ENCODE measurements around the gene MYLK.
"Not testable (repeated sequence)": the region's sequence is repeated elsewhere in the genome, so short reads cannot be mapped to it uniquely, and the experiment has no call there.

MYLK gene

DNA sequence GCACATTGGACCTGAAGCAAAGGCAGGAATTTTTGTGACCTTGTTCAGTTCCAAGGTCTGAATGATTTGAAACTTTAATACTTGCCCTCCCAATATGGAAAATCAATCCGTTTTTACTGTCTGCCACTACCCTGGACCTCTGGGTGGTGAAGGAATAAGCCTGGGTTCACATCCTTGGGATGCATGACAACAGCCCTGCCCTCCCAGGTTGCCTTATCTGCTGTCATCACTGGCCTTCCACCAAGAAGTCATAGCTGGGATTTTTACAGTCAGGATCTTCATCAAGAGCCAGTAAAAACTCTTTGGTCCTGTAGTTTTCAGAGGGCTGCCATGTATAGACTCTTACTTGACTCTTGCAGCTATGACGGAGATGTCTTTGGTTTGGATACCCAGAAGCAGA, 128.6 kb downstream of the MYLK start:
- DNase-seq (ENCODE audit: insufficient read length, low spot score) (no peak), FAIRE-seq (peak; percentile 57)

DNA sequence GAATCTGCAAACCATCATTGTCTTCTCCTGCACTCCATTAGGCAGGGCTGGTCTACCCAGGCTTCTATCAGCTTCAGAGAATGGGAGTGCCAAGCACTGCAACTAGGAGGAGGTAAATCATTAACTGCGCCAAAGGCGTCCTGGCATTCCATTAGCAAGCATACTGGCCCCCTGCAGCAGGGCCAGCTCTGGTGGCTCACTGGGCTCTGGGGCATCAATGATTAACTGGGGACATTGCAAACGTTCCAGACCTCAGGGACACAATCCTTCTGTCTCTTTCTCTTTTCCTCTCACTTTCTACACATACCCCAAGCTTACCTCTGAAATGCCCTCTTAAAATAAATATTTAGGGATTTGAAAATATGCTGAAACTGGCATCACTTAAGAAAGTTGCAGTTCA, 129.0 kb downstream of the MYLK start:
- FAIRE-seq (peak; percentile 45), DNase-seq (ENCODE audit: insufficient read length, low spot score) (no peak)

DNA sequence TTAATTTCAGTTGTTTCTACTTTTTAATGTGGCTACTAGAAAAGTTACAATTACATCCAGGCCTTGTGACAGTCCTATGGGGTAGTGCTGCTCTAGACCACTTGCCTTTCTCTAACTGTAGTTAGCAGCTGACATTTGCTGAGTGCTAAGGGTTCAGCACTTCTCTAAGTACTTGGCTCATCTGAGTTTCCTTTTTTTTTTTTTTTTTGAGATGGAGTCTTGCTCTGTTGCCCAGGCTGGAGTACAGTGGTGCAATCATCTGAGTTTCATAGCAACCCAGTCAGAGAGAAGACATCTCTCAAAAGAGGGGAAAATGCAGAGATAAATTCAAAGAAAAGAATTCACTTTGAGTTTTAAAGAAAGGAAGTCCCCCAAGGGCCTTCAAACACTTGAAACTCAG, 130.8 kb downstream of the MYLK start:
- no peak for FAIRE-seq
- no peak for DNase-seq (ENCODE audit: insufficient read length, low spot score)

DNA sequence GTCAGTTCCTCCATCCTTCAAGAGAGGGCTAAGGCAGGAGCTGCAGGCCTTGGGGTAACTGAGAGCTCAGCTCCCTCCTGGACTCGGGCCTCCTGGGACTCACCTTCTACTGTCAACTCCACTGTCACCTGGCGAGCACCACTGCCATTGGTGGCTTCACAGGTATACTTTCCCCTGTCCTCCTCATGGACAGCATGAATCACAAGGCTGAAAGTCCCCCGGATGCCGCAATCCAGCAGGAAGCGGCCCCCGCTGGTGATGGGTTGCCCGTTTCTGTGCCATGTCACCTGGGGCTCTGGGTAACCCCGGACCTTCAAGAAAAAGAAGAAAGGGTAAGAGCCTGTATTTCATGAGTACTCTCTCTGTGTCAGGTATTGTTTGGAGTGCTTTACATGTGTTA, 131.9 kb downstream of the MYLK start:
- no peak for FAIRE-seq
- DNase-seq (ENCODE audit: insufficient read length, low spot score): no peak

DNA sequence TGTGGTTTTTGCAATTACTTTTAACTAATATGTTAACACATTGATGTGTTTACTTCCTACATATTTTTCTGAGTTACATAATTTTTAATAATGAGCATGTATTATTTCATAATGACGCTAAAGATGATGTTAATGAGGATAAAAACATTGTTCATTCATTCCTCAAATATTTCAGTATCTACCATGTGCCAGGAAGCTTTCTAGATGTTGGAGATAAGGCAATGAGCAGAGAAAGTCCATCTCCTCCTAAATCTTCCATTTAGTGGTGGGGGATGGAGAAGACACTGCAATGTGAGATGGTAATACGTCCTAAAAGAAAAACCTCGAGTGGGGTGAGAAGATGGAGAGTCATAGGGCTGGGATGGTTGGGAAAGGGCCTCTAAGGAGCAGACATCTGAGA, 132.7 kb downstream of the MYLK start:
- DNase-seq (ENCODE audit: insufficient read length, low spot score) (no peak), FAIRE-seq (no peak)

DNA sequence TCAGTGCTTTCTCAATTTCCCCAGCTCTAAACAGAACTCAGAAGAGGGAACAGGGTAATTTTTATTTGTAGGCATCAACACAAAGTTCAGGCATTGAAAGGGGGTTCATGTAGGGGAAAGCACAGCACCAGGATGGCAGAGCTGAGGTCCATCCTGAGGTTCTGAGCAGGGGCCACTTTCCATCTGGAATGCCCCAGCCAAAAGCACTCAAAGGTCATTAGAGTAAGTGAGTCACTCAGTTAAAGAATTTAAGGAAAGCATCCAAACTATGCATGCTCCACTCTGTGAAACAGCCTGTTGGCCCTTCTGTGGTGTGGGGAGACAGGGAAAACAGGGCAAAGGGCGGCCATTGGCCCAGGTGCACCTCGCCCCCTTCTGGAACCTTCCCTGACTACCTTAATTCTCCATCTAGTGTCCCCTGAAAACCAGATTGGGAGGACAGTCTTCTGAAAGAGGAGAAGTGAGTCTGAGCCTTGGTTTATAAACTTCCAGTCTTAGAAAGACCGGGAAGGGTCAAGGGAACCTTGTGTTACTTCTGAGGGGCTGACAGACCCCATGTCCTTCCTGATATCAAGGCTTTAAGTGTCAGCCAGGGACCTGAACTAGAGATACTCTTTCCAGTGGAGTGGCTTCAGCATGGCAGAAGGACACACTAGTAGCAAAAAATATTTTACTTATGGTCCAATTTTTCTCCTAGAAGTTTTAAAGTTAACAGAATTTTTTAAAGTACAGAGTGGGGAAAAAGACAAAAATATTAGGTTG, 133.3 kb downstream of the MYLK start:
- no peak for DNase-seq (ENCODE audit: insufficient read length, low spot score)
- FAIRE-seq: no peak

DNA sequence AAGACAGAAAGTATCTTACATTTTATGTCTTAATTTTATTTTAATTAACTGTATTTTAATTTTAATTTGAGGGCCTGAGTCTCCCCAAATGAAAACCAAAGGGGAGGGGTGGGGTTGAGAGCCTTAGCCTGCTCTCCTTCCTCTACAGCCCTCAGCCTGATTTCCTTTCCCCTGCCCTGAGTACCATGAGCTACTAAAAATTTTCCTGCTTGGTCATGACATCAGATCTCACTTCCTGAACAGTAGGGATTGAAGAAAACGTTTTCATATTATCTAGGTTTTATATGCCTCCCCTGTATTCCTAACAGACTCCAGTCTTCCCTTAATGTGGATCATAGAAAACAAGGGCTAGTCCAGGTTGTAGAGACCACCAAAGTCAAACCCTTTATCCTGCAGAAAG, 133.9 kb downstream of the MYLK start:
- FAIRE-seq (no peak), DNase-seq (ENCODE audit: insufficient read length, low spot score) (no peak)

DNA sequence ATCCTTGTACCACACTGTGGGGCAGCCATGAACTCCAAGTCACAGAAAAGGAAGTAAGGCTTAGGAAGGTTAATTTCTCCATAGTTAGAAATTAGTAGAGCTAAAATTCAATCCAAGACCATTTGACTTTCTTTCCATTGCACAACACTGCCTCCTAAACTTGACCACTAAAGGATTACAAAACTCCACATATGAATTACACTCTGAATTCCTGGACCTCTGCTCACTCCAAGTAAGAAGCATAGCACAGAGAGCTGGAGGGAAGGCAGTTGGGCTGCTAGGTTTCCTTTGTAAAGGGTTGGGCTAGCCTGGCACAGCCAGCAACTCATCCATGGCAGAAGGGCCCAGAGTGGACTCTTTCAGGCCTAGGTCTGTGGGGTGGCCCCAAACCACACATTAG, 134.4 kb downstream of the MYLK start:
- DNase-seq (ENCODE audit: insufficient read length, low spot score): no peak
- FAIRE-seq: no peak

DNA sequence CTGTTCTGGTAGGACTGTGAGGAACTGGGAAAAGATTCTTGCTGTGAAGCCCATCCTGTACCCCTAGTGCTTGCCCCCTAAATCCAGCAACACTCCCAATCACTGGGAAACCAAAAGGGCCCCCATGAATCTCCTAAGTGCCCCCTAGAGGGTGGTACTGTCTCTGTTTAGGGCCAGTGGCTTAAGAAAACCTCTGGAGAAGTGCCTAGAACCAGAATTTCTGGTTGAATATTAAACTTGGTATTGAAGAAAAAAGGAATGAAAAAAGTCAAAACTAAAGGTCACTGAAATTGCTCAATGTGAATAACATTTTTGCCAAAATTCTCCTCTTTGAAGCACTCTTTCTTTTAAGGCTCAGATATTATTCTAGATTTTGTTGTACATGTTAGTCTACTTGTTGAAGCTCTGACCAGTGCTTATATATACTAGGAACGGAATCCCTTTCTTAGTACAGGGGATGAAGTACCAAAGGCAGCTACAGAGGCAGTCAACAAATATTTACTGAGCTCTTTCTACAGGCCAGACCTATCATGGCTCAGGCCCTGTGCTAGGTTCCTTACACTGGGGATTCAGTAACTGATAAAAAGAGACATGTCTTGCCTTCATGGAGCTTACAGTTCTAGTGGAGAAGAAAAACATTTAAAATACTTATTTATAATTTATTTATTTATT, 138.8 kb downstream of the MYLK start:
- FAIRE-seq (peak; percentile 60), DNase-seq (ENCODE audit: insufficient read length, low spot score) (no peak)

DNA sequence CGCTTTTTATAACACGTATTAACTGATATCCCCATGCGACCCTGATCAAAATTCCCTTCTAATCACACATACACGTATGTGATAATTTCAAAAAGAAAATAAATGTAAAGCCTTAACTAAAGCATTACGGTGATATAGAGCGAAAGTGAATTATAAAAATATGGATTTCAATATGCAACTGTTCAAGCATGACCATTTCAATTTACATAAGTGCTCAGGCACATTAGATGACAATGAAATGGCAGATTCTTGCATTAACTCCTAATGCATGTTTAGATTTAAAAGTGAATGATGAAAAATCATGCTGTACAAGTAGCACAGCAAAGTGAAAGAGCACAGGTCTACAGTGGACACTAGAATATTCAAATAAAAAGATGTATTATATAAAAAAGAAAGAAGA, 140.1 kb downstream of the MYLK start:
- no peak for FAIRE-seq
- no peak for DNase-seq (ENCODE audit: insufficient read length, low spot score)

DNA sequence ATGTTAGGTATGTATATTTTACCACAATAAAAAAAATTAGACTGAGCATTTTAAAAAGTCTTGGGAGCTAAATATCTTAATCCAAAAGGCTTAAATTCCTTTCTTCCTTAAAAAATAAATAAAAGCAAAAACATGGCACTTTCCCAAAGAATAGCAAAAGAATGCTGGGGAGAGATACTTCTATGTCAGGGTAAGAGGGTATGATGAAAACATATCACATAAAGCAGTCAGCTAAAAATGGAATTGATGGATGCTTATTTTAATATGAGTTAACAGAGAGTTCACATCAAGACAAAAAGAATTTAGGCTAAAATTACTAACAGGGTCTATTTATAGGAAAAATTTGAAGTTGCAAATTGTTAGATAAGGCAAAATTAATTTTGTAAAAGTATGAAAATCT, 141.0 kb downstream of the MYLK start:
- DNase-seq (ENCODE audit: insufficient read length, low spot score): no peak
- FAIRE-seq: no peak

DNA sequence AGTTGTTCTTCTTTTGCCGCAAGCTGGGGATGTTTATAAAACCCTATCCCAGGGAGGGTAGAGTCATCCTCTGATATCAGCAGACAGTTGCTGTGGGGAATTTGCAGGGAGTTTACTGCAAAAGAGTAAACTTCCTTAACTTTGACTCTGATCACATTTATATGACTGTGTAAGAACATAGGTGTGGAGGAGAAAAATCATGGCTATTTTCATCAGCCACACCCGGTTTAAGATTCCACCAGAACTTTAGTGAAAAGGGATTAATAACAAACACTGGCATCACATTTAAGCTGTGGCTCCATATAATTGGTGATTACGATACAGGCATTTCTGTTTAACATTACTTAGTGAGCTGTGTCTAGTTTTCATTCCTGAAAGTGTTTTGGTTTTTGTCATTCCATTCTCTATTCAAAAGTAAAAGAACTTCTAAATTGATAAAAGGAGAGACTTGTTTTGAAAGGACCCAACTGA, 143.1 kb downstream of the MYLK start:
- DNase-seq (ENCODE audit: insufficient read length, low spot score) (no peak), FAIRE-seq (no peak)

DNA sequence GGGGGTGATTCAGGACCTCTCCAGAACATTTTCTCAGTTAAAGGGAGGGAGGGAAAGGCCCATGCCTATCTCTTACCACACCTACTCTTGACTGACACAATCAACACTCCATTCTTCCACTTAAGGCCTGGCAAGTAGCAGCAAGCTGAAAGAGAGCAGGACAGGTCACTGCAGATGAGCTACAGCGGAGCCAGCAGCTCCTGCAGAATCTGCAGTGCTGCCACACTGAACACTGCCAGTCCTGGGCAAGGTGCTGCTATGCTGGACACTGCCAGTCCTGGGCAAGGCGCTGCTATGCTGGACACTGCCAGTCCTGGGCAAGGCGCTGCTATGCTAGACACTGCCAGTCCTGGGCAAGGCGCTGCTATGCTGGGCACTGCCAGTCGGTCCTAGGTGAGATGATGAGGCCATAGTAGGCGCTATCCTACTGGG, 143.7 kb downstream of the MYLK start:
- FAIRE-seq: no peak
- DNase-seq (ENCODE audit: insufficient read length, low spot score): no peak

DNA sequence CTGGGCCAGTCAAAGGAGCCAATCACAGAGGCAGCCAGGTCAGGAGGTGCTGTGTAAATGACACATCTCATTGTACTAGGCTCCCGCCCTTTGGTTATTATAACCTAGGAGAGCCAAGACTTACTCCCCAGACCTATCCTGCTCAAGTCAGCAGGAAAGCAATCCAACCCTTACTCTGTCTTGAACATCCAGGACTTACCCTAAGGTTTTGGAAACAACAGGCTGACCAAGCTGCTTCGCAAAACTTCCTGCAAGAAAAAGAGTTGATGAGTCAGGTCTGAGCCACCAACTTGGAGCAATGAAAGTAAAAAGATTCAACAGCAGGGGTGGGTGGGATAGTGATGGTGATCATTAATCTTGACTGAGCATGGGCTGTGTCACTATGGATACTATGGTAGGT, 144.4 kb downstream of the MYLK start:
- no peak for FAIRE-seq

DNA sequence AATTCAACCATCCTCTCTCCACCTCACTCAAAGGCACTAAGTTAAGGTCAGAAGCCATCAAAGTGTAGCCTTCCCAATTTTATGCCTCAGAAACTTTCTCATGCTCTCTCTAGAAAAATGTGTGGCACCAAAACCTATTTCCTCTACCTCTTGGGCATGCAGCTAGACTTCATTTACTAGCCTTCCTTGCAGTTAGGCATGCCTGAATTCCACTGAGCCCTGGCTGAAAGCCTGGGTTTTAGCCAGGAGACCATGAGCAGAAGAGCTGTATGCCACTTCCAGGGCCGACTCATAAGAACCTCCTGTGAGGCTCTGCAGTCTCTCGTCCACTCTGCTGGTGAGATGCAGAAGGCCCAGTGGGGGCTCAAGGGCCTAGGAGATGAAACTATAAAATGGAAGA, 145.0 kb downstream of the MYLK start:
- DNase-seq (ENCODE audit: insufficient read length, low spot score) (no peak), FAIRE-seq (no peak)

More for the DNA sequence above, 144.4 kb downstream of the MYLK start:
- DNase-seq (ENCODE audit: insufficient read length, low spot score): no peak

DNA sequence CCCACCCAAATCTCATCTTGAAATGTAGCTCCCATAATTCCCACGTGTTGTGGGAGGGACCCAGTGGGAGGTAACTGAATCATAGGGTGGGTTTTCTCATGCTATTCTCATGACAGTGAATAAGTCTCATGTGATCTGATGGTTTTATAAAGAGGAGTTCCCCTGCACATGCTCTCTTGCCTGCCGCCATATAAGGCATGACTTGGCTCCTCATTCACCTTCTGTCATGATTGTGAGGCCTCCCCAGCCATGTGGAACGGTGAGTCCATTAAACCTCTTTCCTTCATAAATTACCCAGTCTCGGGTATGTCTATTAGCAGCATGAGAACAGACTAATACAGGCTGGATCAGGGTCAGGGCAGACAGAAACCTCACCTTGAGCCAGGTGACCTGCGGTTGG, 145.6 kb downstream of the MYLK start:
- FAIRE-seq; DNase-seq (ENCODE audit: insufficient read length, low spot score): not testable (repeated sequence)

DNA sequence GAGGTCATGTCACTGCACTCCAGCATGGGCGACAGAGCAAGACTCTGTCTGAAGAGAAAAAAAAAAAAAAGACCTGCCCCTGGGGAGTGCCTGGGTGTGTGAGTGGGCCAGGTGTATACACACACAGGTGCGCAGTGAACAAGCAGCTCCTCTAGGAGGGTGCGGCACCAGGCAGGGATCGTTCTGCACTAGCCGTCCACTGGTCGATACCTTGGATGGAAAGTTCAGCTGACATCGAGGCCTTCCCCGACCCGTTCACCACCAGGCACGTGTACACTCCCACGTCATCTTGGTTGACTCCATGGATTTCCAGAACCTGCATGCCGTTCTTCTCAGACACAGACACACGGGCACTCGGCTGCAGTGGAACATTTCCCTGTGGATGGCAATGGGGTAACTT, 147.0 kb downstream of the MYLK start:
- DNase-seq (ENCODE audit: insufficient read length, low spot score) (no peak), FAIRE-seq (no peak)

DNA sequence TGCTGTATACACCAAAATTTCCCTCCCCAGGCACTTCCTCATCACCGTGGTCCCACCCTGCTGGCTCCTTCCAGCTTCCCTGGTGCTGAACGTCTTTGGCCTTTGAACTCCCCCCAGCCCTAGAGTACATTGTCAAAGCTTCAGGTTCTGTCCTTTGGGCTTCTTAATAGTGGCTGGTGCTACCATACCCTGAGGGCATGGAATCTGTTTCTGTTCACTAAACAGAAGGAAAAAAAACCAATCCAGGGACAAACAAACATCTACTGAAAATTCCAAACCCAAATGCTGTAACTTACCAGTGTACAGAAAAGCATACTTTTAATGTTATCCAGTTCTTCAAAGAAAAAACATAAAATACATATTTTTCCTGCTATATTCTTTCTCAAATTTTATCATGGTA, 148.7 kb downstream of the MYLK start:
- DNase-seq (ENCODE audit: insufficient read length, low spot score): no peak

DNA sequence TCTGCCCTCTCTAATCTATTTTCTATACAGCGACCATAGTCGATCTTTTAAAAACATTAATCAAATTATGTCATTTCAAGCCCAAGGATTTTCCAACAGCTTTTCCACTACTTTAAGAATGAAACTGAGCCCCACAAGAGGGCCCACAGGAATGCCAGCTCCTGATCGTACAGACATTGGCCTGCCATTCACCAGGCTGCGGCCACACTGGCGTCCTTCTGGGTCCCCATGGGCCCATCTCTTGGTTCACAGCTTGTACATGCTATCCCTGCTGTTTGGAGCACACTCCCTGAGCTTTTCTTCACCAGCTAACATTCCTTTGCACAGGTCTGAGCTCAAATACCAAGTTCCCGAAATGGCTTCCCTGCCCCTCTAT, 149.6 kb downstream of the MYLK start:
- FAIRE-seq: no peak
- DNase-seq (ENCODE audit: insufficient read length, low spot score): no peak

More for the DNA sequence above, 148.7 kb downstream of the MYLK start:
- FAIRE-seq: no peak

DNA sequence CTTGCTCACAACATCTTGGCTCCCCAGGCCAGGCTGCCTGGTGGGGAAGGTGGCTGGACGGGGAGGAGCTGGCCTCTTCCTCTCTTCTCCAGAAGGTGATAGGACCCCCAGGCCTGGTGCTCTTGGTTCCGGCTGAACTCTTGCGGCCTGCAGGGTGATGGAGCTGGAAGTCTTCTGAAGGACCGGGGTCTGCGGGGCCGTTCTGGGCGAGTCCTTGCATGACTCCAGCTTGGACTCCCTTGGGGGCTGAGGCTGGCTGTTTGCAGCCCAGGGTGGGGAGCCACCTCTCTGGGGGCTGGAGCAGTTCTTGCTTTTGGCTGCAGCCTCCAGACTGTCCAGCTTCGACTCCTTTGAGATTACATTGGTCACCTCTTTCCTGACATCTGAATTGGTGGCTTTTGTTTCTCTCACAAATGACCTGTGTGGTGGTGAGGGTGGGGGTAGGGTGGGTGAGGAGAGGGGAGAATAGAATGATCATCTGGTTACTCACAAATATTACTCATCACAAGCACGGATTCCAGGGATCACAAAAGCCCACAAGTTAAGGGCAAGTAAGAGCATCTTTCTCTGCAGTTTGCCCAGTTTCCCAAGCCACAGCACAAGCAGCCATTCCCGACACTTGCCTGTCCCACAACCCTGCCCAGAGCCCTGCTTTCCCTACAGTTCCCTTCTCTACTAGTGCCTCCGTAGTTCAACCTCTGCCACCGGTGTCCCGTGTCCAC, 150.2 kb downstream of the MYLK start:
- DNase-seq (ENCODE audit: insufficient read length, low spot score) (no peak), FAIRE-seq (no peak)

DNA sequence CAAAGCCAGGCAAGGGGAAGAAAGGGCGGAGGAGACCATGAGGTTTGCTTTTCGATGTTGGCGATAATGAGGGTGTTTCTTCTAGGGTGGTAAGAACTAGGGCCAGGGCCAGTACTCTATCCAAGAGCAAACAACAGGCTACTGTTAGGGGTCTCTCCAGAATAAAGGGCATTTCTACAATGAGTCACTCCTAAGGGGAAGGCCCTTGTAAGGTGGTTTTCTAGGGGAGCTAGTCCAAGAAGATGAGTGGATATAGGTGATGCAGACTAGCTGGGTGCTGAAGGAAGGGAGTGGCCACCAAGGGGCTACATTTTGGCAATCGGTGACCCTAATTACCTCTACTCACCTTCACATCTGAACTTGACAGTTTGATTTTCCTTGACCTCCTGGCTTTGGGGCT, 150.8 kb downstream of the MYLK start:
- FAIRE-seq (no peak), DNase-seq (ENCODE audit: insufficient read length, low spot score) (no peak)

DNA sequence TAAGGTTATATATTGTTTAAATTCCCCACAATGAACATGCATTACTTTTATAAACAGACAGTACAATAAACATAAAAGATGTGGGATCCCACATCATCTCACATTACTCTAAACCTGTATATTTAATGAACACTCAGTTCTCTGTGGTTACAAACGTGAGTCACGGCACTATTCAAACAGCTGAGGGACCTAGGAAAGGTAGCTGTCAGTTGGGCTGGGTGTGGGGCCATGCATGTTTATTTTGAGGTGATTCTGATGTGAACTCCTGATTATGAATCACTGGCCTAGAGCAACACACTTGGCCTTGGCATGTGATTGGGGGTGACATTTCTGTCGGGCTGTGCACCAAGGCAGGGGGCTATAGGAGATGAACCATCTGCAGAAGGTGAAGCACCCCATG, 151.7 kb downstream of the MYLK start:
- no peak for DNase-seq (ENCODE audit: insufficient read length, low spot score)
- no peak for FAIRE-seq
